GM12873 (cell line): Measurements from ENCODE around the gene GRK4.

Experiments used
- TF ChIP-seq, protein P1 (sequence below): IDR thresholded peaks from 2 replicates; pipeline ENCODE4 v1.5.1; 2012; ENCODE audit warnings: low read depth, mild to moderate bottlenecking, moderate library complexity, low read length, control low read depth; ENCODE audit not compliant: insufficient read depth; ENCODE audit errors: missing control alignments

Gene GRK4

DNA sequence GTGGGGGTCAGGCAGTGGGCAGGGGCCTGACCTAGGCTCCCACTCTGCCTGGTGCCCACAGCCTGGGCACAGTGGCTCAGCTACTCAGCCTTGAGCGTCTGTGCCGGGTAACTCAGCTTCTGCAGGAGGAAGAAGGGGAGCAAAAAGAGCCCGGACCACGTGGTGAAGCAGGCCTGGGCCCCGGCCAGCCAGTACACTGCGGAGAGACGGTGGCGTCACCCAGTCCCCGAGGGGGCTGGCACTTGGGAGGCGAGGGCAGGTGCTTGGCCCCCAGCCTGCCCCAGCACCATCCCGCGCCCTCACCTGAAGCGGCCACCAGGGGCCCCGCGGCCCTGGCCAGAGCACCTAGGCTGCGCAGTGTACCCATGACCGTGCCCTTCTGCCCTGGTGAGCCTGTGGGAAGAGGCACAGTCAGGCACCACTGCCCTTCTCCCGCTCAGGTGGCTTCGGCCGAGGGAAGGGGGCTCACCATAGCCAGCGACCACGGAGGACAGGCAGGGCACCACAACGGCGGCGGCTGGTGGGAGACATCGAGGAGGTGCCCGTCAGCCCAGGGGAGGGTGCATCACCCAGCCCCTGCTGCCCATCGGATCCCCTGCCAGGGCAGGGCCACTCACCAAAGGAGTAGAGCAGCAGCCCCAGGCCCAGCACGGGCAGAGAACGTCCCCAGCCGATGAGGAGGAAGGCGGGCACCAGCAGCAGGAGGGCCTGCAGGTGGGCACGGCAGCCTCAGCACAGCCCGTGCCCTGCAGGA, 32.4 kb upstream of the GRK4 start:
- TF ChIP-seq, protein P1, sequence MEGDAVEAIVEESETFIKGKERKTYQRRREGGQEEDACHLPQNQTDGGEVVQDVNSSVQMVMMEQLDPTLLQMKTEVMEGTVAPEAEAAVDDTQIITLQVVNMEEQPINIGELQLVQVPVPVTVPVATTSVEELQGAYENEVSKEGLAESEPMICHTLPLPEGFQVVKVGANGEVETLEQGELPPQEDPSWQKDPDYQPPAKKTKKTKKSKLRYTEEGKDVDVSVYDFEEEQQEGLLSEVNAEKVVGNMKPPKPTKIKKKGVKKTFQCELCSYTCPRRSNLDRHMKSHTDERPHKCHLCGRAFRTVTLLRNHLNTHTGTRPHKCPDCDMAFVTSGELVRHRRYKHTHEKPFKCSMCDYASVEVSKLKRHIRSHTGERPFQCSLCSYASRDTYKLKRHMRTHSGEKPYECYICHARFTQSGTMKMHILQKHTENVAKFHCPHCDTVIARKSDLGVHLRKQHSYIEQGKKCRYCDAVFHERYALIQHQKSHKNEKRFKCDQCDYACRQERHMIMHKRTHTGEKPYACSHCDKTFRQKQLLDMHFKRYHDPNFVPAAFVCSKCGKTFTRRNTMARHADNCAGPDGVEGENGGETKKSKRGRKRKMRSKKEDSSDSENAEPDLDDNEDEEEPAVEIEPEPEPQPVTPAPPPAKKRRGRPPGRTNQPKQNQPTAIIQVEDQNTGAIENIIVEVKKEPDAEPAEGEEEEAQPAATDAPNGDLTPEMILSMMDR, result peak; percentile 39

DNA sequence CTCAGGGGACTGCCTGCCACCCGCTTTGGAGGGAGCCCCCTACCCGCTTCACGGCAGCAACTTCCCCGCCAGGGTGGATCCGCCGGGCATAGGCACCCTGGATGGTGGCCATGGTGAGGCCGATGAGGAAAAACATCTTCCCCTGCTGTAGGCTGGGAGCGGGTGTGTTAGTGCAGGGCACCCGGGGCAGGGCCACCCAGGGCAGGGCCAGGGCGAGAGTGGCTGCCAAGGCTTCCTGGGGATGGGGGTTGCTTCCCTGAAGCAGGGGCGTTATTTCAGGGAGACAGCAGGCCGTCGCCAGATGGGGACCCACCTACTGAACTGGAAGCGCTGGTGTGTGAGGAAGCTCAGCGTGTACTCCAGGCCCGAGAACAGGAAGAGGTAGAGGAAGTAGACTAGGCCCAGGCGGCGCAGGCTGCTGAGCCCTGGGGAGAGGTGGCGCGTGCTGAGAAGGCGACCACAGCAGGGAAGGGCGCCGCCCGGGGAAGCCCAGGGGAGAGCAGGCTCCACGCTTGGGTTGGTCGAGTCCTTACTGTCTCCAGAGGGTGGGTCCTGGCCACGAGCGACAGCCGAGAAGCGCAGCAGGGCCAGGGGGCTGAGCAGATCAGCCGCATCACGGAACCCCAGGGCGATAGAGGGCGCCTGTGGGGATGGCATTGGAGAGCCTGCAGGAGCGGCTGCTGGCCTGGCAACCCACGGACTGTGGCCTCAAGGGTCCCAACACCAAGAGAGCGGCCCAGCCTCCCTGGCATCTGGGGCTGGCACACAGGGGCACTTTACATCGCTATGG, 31.7 kb upstream of the GRK4 start:
- TF ChIP-seq, protein P1, result peak; percentile 55

DNA sequence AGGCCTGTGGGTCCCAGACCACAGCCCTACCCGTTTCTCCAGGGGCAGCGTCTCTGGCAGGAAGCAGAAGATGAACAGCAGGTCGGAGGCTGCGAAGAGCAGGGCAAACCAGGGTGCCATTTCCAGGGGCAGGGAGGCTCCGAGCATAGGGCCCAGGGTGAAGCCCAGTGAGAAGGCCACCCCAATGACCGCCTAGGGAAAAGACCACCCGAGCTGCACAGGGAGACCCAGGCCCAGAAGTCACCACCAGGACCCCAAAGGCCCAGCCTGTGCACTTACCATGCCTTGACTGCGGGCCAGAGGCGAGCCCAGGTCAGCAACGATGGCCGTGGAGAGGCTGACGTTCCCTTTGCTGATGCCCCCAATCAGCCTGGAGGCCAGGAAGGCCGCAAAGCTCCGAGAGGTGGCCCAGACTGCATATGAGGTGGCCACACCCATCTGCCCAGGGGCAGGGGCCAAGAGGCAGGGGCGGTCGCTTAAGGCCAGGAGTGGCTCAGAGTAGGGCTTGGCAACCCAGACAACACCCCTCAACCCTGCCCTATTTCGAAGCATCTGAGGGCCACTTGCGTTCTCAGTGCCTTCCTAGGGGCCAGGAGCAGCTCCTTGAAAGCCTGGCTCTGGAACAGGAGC, 30.9 kb upstream of the GRK4 start:
- TF ChIP-seq, protein P1, result no peak

DNA sequence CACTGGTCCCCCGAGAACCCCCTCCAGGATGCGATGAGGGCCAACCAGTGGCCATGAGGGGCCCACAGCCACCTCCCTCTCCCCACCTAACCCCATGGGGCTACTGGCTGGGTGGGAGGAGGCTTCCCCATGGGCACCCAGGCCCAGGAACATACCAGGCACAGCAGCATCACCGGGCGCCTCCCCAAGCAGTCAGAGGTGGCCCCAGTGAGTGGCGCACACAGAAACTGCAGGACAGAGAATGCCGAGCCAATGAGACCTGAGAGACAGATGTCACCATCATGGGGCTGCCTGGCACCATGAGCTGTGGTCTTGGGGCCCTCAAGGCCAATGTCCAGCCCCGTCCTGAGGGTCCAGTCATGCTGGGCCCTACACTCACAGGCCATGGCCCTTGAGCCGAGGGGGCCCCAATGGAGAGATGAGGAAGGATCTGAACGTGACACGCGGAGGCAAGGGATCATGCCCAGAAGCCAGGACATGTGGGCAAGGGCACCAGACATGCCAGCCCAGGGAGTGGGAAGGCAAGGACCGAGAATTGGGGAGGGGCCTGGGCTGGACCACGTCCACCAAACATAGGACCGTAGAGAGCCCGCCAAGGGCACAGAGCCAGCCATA, 30.3 kb upstream of the GRK4 start:
- TF ChIP-seq, protein P1, result no peak

DNA sequence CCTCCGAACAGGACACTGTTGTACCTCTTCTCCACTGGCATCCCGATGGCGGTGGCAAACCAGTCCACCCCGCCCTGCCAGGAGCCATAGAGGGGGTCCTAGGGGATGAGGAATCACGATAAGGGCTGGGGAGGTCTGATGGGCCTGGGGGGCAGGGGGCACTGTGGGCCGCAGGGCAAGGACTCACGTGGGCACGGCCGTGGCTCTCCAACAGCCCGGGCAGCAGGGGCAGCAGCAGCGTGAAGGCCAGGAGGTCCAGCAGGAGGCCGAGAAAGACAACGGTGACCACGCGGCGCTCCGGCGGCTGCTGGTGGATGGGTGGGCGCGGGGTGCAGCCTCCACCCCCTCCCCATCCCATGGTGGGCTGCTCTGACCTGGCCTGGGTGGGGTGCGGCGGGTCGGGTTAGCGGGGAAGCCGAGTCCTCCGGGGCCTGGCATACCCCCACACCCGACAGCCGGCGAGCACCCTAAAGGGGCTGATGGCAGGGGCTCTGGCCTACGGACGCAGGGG, 29.8 kb upstream of the GRK4 start:
- TF ChIP-seq, protein P1, result no peak

DNA sequence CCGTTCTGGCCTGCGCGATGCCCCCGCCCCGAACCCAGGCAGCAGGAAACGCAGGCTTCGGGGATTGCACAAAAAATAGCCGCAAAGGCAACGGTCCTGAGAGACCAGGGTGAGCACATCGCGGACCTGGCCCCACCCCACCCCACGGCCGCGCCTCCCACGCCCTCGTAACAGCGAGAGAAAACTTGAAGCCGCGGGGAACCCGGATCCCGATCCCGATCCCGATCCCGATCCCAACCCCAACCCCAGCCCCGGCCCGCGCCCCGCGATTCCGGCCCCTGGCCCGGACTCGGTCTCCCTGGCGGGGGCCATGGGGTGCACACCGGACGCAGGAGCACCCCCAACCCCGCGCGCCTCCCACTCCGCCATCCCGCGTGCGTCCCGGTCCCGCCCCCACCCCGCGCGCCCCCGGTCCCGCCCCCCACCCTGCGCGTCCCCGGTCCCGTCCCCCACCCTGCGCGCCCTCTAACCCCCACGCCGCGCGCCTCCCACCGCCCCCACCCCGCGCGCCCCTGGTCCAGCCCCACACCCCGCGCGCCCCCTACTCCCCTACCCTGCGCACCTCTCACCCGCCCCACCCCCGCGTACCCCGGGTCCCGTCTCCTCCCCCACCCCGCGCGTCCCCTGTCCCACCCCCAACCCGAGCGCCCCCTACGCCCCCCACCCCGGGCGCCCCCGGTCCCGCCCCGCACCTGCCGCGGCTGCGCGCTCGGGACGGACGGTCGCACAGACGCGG, 29.1 kb upstream of the GRK4 start:
- TF ChIP-seq, protein P1, result no peak
